Measurements from ENCODE around the gene GRHPR. TPM values are rescaled to one million over a fixed set of nuclear protein-coding genes. Genes with fewer than 3 reads are reported as not detected.

GRHPR gene
- total RNA-seq, 1 donor from 2014 or later = 104 TPM

DNA sequence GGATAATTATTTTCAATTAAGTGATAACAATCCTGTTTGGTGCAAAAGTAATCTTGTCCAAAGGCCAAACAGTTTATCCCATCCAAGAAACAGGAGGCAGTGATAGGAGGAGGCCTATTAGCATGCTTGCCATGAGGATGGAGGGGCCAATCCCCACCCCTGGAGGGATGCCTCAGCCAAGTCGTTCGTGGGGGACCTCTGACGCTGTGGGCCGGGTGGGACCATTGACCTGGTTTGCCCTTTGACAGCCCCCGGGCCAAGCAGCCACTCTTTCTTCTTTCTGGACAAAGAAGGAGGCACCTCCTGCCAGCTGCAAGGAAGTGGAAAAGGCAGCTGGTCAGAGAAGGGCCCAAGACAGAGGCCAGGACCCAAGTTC lies 39.5 kb upstream of the GRHPR start:
- no peak overlapping the region for H3K4me3 ChIP-seq
- DNase-seq = no peak
- no peaks in the 10 kb centered on the region for H3K4me1 ChIP-seq
- TF ChIP-seq, protein P1, sequence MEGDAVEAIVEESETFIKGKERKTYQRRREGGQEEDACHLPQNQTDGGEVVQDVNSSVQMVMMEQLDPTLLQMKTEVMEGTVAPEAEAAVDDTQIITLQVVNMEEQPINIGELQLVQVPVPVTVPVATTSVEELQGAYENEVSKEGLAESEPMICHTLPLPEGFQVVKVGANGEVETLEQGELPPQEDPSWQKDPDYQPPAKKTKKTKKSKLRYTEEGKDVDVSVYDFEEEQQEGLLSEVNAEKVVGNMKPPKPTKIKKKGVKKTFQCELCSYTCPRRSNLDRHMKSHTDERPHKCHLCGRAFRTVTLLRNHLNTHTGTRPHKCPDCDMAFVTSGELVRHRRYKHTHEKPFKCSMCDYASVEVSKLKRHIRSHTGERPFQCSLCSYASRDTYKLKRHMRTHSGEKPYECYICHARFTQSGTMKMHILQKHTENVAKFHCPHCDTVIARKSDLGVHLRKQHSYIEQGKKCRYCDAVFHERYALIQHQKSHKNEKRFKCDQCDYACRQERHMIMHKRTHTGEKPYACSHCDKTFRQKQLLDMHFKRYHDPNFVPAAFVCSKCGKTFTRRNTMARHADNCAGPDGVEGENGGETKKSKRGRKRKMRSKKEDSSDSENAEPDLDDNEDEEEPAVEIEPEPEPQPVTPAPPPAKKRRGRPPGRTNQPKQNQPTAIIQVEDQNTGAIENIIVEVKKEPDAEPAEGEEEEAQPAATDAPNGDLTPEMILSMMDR (IDR thresholded peaks at IDR 0.05; ENCODE audit: borderline replicate concordance) = no peak
- H3K27me3 ChIP-seq (ENCODE audit: low read depth) = no peaks in the 10 kb centered on the region
- no peak overlapping the region for H3K27ac ChIP-seq (replicated peaks)
- H3K9me3 ChIP-seq (replicated peaks) = no peaks in the 10 kb centered on the region
- intact Hi-C loops (cut with micrococcal nuclease) = no loop called here
- no peaks in the 10 kb centered on the region for H3K36me3 ChIP-seq

- intact Hi-C loops (cut with micrococcal nuclease) = no loop called here
Measured at GRCh38 chr9:37383393-37383792, 39.1 kb upstream of the GRHPR start.

GRCh38 chr9:37383876-37384746 lies 38.4 kb upstream of the GRHPR start:
- Histone ChIP-seq H3K27me3 (ENCODE audit: low read depth) (no peaks in the 10 kb centered on the region), H3K36me3 (no peaks in the 10 kb centered on the region)

More at GRCh38 chr9:37383393-37383792, 39.1 kb upstream of the GRHPR start:
- DNase-seq = no peak
- no peaks in the 10 kb centered on the region for H3K4me1 ChIP-seq
- H3K27ac ChIP-seq (replicated peaks) = no peak overlapping the region
- no peaks in the 10 kb centered on the region for H3K27me3 ChIP-seq (ENCODE audit: low read depth)
- TF ChIP-seq, protein P1 (IDR thresholded peaks at IDR 0.05; ENCODE audit: borderline replicate concordance) = no peak
- no peaks in the 10 kb centered on the region for H3K36me3 ChIP-seq
- H3K4me3 ChIP-seq = no peak overlapping the region
- H3K9me3 ChIP-seq (replicated peaks) = no peaks in the 10 kb centered on the region

GRCh38 chr9:37385286-37385685 lies 37.2 kb upstream of the GRHPR start:
- Histone ChIP-seq H3K4me1 (no peaks in the 10 kb centered on the region), H3K27ac (replicated peaks) (no peak overlapping the region), H3K9me3 (replicated peaks) (no peaks in the 10 kb centered on the region), H3K27me3 (ENCODE audit: low read depth) (no peaks in the 10 kb centered on the region), H3K4me3 (no peak overlapping the region), H3K36me3 (no peaks in the 10 kb centered on the region)
- TF ChIP-seq, protein P1 (IDR thresholded peaks at IDR 0.05; ENCODE audit: borderline replicate concordance) = no peak
- intact Hi-C loops (cut with micrococcal nuclease) = no loop called here
- no peak for DNase-seq

More at GRCh38 chr9:37383876-37384746, 38.4 kb upstream of the GRHPR start:
- TF ChIP-seq, protein P1 (IDR thresholded peaks at IDR 0.05; ENCODE audit: borderline replicate concordance) = no peak
- Histone ChIP-seq H3K27ac (replicated peaks) (no peak overlapping the region), H3K4me3 (no peak overlapping the region), H3K9me3 (replicated peaks) (no peaks in the 10 kb centered on the region), H3K4me1 (no peaks in the 10 kb centered on the region)
- intact Hi-C loops (cut with micrococcal nuclease) = no loop called here
- DNase-seq = no peak

DNA sequence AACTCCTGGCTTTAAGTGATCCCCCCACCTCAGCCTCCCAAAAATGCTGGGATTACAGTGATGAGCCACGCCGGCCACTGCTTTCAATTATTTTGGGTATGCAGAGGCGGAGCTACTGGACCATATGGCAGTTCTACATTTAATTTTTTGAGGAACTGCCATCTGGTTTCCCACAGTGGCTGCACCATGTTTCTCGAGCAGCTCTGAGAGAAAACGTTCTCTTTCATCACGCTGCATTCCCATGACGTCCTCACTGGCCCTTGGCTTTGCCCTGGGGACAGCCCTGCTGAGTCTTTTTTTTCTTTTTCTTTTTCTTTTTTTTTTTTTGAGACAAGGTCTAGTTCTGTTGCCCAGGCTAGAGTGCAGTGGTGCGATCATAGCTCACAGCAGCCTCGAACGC lies 35.5 kb upstream of the GRHPR start:
- intact Hi-C loops (cut with micrococcal nuclease) = no loop called here
- no peaks in the 10 kb centered on the region for H3K4me1 ChIP-seq

More for the DNA sequence above, 35.5 kb upstream of the GRHPR start:
- TF ChIP-seq, protein P1 (IDR thresholded peaks at IDR 0.05; ENCODE audit: borderline replicate concordance) = no peak
- H3K27me3 ChIP-seq (ENCODE audit: low read depth) = no peaks in the 10 kb centered on the region
- no peak overlapping the region for H3K4me3 ChIP-seq
- DNase-seq = no peak
- H3K27ac ChIP-seq (replicated peaks) = no peak overlapping the region
- H3K36me3 ChIP-seq = no peaks in the 10 kb centered on the region
- no peaks in the 10 kb centered on the region for H3K9me3 ChIP-seq (replicated peaks)
